Panc1 (cell line): ENCODE measurements around the gene COX15. TPM values are rescaled to one million over a fixed set of nuclear protein-coding genes. Genes with fewer than 3 reads are reported as not detected.

Source experiments
- ATAC-seq: fragments of 200-7000 bp; cut with Tn5 transposase; 2 replicates; pipeline ENCODE4 v1.9.1; 2020; ENCODE audit warnings: mild to moderate bottlenecking, moderate library complexity
- BruUV-seq: library from RNA; stranded (reverse); fragments of 400-500 nt; replicated peaks from 2 replicates; lab custom pipeline; 2021; lab: Mats Ljungman, UMichigan
- CTCF ChIA-PET: fragments of 300-600 bp; sonication (Branson Sonifier 250); formaldehyde crosslinking; loops from one replicate; lab custom pipeline; 2022; ENCODE audit warnings: antibody characterized with exemption; lab: Charles Lee
- POLR2A ChIA-PET: fragments of 300-600 bp; sonication (Branson Sonifier 250); formaldehyde crosslinking; loops from one replicate; lab custom pipeline; 2022; ENCODE audit warnings: antibody characterized with exemption; lab: Charles Lee
- DNase-seq: peaks from one replicate; pipeline ENCODE4 v3.0.0-alpha.2; 2010; ENCODE audit warnings: low read depth, low spot score
- H3K27ac ChIP-seq: 2 replicates; pipeline ENCODE4 v1.5.1; 2011; ENCODE audit warnings: mild to moderate bottlenecking, low read length, inconsistent platforms
- H3K27me3 ChIP-seq: fragments of 200-500 bp; sonication (Bioruptor generic); 2 replicates; pipeline ENCODE4 v1.6.0; 2014; ENCODE audit warnings: low read length, inconsistent platforms; ENCODE audit not compliant: control insufficient read depth, insufficient read depth
- H3K36me3 ChIP-seq: fragments of 200-500 bp; sonication (Bioruptor generic); 2 replicates; pipeline ENCODE4 v1.5.1; 2014; ENCODE audit warnings: inconsistent platforms, mild to moderate bottlenecking, low read length, moderate library complexity; ENCODE audit not compliant: control insufficient read depth, insufficient read depth
- H3K4me1 ChIP-seq: 2 replicates; pipeline ENCODE4 v1.5.1; 2011; ENCODE audit warnings: inconsistent platforms, mild to moderate bottlenecking, low read length, moderate library complexity; ENCODE audit not compliant: control insufficient read depth, insufficient read depth
- H3K4me3 ChIP-seq, 2 experiments: 2 replicates each; pipeline ENCODE4 v1.5.1; 2011 to 2012; ENCODE audit warnings: low read depth in 2 of 2, low read length in 2 of 2, mild to moderate bottlenecking in 2 of 2, inconsistent platforms in 1 of 2, moderate library complexity in 1 of 2
- H3K9me3 ChIP-seq: fragments of 200-500 bp; sonication (Bioruptor generic); 2 replicates; pipeline ENCODE4 v1.5.1; 2014; ENCODE audit warnings: low read depth, mild to moderate bottlenecking, inconsistent platforms, low read length, moderate library complexity; ENCODE audit not compliant: control insufficient read depth, insufficient read depth
- CTCF ChIP-seq: fragments of 450-650 bp; IDR thresholded peaks from 2 replicates; pipeline ENCODE4 v1.5.1; 2017; ENCODE audit warnings: mild to moderate bottlenecking
- POLR2AphosphoS5 ChIP-seq: IDR thresholded peaks from 2 replicates; pipeline ENCODE4 v1.6.1; 2012; ENCODE audit warnings: mild to moderate bottlenecking, low read depth, low read length, moderate library complexity
- REST ChIP-seq, 2 experiments: IDR thresholded peaks; 2 replicates each; pipeline ENCODE4 v1.6.1; 2011 to 2012; ENCODE audit warnings: low read depth in 2 of 2, control low read depth in 1 of 2, low read length in 1 of 2, mild to moderate bottlenecking in 1 of 2, moderate library complexity in 1 of 2; ENCODE audit not compliant: insufficient read depth in 1 of 2
- SIN3A ChIP-seq: IDR thresholded peaks from 2 replicates; pipeline ENCODE4 v1.6.1; 2012; ENCODE audit warnings: low read depth, mild to moderate bottlenecking, low read length, moderate library complexity, borderline replicate concordance; ENCODE audit not compliant: insufficient read depth
- TCF7L2 ChIP-seq: IDR thresholded peaks from 2 replicates; pipeline ENCODE4 v1.6.1; 2011; ENCODE audit warnings: mild to moderate bottlenecking, low read depth, low read length, inconsistent platforms
- in situ Hi-C: cut with HindIII; loops from 2 replicates; pipeline ENCODE4 v1.10.0; 2016; ENCODE audit warnings: low sequenced_read_pairs, low pct_unique_long_range_greater_than_20kb
- intact Hi-C: fragments of 100-400 bp; cut with micrococcal nuclease; formaldehyde crosslinking; loops from one replicate; pipeline ENCODE4 v1.10.0; 2022; ENCODE audit not compliant: unreplicated experiment
- total RNA-seq: library from RNA; stranded (reverse); gene quantifications from one replicate; pipeline ENCODE4 v1.2.1, GENCODE V29; 2021; ENCODE audit not compliant: unreplicated experiment

The COX15 gene
- total RNA-seq, 1 experiment from 2014 or later: 62.9 TPM

- intact Hi-C loops: no loop called here
- no TSS peak for BruUV-seq
- POLR2A ChIA-PET: no interaction called here
- ATAC-seq (no peak), DNase-seq (no peak)
- no peak overlapping the region for H3K27ac ChIP-seq
- CTCF ChIA-PET: no interaction called here
- in situ Hi-C loops: no loop called here
- H3K4me3 ChIP-seq: no peak overlapping the region
- TF ChIP-seq SIN3A: no peak
- H3K9me3 ChIP-seq: no peaks in the 10 kb centered on the region
- H3K4me1 ChIP-seq: peaks cover 5% of the 10 kb centered on the region; the same call in 1 of the 2 replicates
- peaks cover 20% of the 10 kb centered on the region for H3K36me3 ChIP-seq
- no peaks in the 10 kb centered on the region for H3K27me3 ChIP-seq
These were observed 26.4 kb upstream of the COX15 start for GRCh38 chr10:99758211-99758891.

GRCh38 chr10:99756159-99756558, 24.2 kb upstream of the COX15 start:
- no peak for ATAC-seq
- in situ Hi-C loops: no loop called here
- intact Hi-C loops: no loop called here
- no peak overlapping the region for H3K4me3 ChIP-seq
- DNase-seq: no peak
- POLR2A ChIA-PET: no interaction called here
- H3K36me3 ChIP-seq: peaks cover 33% of the 10 kb centered on the region
- no TSS peak for BruUV-seq
- H3K27me3 ChIP-seq: no peaks in the 10 kb centered on the region
- H3K9me3 ChIP-seq: no peaks in the 10 kb centered on the region
- H3K27ac ChIP-seq: no peak overlapping the region
- TF ChIP-seq REST (IDR thresholded peaks at IDR 0.05; ENCODE audit: insufficient read depth in 1 of 2, low read depth in 2 of 2, low read length in 1 of 2) (no peak), SIN3A (no peak), POLR2AphosphoS5 (no peak)
- peaks cover 5% of the 10 kb centered on the region; the same call in 1 of the 2 replicates for H3K4me1 ChIP-seq
- CTCF ChIA-PET: no interaction called here

- H3K27me3 ChIP-seq: no peaks in the 10 kb centered on the region
- no peaks in the 10 kb centered on the region for H3K4me1 ChIP-seq
- no peak overlapping the region for H3K4me3 ChIP-seq
- in situ Hi-C loops: no loop called here
- no TSS peak for BruUV-seq
- H3K36me3 ChIP-seq: peaks cover 47% of the 10 kb centered on the region
- H3K9me3 ChIP-seq: no peaks in the 10 kb centered on the region
- CTCF ChIA-PET: no interaction called here
- intact Hi-C loops: no loop called here
- POLR2A ChIA-PET: interaction anchor here (0.5 kb wide), 1 partner anchor 291 kb away, joined by 5 read pairs; no protein-coding TSS in a partner anchor
- DNase-seq: no peak
- TF ChIP-seq POLR2AphosphoS5: no peak
- no peak for TF ChIP-seq REST (IDR thresholded peaks at IDR 0.05; ENCODE audit: insufficient read depth in 1 of 2, low read depth in 2 of 2, low read length in 1 of 2)
- no peak for TF ChIP-seq CTCF
- no peak for TF ChIP-seq SIN3A
- TF ChIP-seq TCF7L2: no peak
- no peak for ATAC-seq
- no peak overlapping the region for H3K27ac ChIP-seq
These were observed 22.7 kb upstream of the COX15 start for GRCh38 chr10:99754670-99755069.
